Esophagus muscularis mucosa (tissue), 4 donors: ENCODE results near the gene GPA33. TPM values are rescaled to one million over a fixed set of nuclear protein-coding genes. Genes with fewer than 3 reads are reported as not detected.

ENCODE experiments used
- DNase-seq: peaks from one replicate; pipeline ENCODE4 v3.0.0-alpha.2; 2017; ENCODE audit errors: extremely low spot score
- H3K27ac ChIP-seq, 4 donors: fragments of 200-600 bp; sonication (generic); replicated peaks in 1 of 4; 1 replicate in 3 of 4; 2 replicates in 1 of 4; pipeline ENCODE4 v1.5.1; 2016 to 2019; ENCODE audit warnings: mild to moderate bottlenecking in 1 of 4
- H3K27me3 ChIP-seq, 4 donors: fragments of 200-600 bp; sonication (generic); one replicate each; pipeline versions ENCODE4 v1.5.1 to v1.6.0; 2016 to 2019
- H3K36me3 ChIP-seq, 4 donors: fragments of 200-600 bp; sonication (generic); one replicate each; pipeline ENCODE4 v1.5.1; 2016 to 2019
- H3K4me1 ChIP-seq, 4 donors: fragments of 200-600 bp; sonication (generic); one replicate each; pipeline ENCODE4 v1.5.1; 2016 to 2019
- H3K4me3 ChIP-seq, 4 donors: fragments of 200-600 bp; sonication (generic); 1 replicate in 2 of 4; 2 replicates in 2 of 4; pipeline ENCODE4 v1.5.1; 2016 to 2019; ENCODE audit warnings: mild to moderate bottlenecking in 4 of 4, moderate library complexity in 1 of 4
- H3K9me3 ChIP-seq, 4 donors: fragments of 200-600 bp; sonication (generic); 1 replicate in 3 of 4; 2 replicates in 1 of 4; pipeline ENCODE4 v1.5.1; 2016 to 2019
- EP300 ChIP-seq: sonication (generic); formaldehyde crosslinking; IDR thresholded peaks from one replicate; pipeline ENCODE4 v1.6.1; 2017; ENCODE audit warnings: antibody characterized with exemption
- POLR2A ChIP-seq: fragments of 450-650 bp; IDR thresholded peaks from one replicate; pipeline ENCODE4 v1.6.1; 2017; ENCODE audit warnings: antibody characterized with exemption, moderate library complexity, mild to moderate bottlenecking, low read depth
- POLR2AphosphoS5 ChIP-seq, 2 donors: sonication (generic); formaldehyde crosslinking; IDR thresholded peaks; one replicate each; pipeline ENCODE4 v1.6.1; 2017; ENCODE audit warnings: antibody characterized with exemption in 2 of 2
- WGBS: methylation state at CpG from one replicate; pipeline ENCODE4 v1.1.5; 2018; 5-methylcytosine and 5-hydroxymethylcytosine counted together
- intact Hi-C: fragments of 100-400 bp; cut with DNase I; formaldehyde crosslinking; loops from one replicate; pipeline ENCODE4 v1.15.1; 2023
- total RNA-seq, 4 donors: library from RNA; depleted of rRNA; stranded (reverse); fragments of >200 nt; gene quantifications; one replicate each; pipeline versions ENCODE4 v1.1.0 to v1.2.1, GENCODE V29; 2016
- TF ChIP-seq, protein P1 (sequence below), 3 experiments: fragments of 200-600 bp in 2 of 3; fragments of 450-650 bp in 1 of 3; sonication (generic) in 2 of 3; IDR thresholded peaks; one replicate each; pipeline ENCODE4 v1.5.1; 2017 to 2019; ENCODE audit warnings: antibody characterized with exemption in 3 of 3, mild to moderate bottlenecking in 2 of 3, moderate library complexity in 1 of 3

GPA33 gene
- total RNA-seq, 4 donors from 2014 or later = 0.57 TPM; not detected in 3

GRCh38 chr1:167130829-167131510 is 40.8 kb upstream of the GPA33 start:
- Histone ChIP-seq H3K27me3 (peaks cover 0 to 26% (median 0%) of the 10 kb centered on the region in 4 donors), H3K36me3 (peaks cover 0 to 17% (median 0%) of the 10 kb centered on the region in 4 donors), H3K4me3 (no peak overlapping the region), H3K9me3 (no peaks in the 10 kb centered on the region), H3K27ac (no peak overlapping the region), H3K4me1 (no peaks in the 10 kb centered on the region)
- peak; percentile 21 for DNase-seq
- intact Hi-C loops = no loop called here
- TF ChIP-seq POLR2AphosphoS5 (IDR thresholded peaks at IDR 0.05) (no peak), EP300 (no peak), POLR2A (no peak)
- TF ChIP-seq, protein P1, sequence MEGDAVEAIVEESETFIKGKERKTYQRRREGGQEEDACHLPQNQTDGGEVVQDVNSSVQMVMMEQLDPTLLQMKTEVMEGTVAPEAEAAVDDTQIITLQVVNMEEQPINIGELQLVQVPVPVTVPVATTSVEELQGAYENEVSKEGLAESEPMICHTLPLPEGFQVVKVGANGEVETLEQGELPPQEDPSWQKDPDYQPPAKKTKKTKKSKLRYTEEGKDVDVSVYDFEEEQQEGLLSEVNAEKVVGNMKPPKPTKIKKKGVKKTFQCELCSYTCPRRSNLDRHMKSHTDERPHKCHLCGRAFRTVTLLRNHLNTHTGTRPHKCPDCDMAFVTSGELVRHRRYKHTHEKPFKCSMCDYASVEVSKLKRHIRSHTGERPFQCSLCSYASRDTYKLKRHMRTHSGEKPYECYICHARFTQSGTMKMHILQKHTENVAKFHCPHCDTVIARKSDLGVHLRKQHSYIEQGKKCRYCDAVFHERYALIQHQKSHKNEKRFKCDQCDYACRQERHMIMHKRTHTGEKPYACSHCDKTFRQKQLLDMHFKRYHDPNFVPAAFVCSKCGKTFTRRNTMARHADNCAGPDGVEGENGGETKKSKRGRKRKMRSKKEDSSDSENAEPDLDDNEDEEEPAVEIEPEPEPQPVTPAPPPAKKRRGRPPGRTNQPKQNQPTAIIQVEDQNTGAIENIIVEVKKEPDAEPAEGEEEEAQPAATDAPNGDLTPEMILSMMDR (IDR thresholded peaks at IDR 0.05) = no peak
- WGBS = 70% methylated on average over 4 of the region's 4 CpGs

- intact Hi-C loops = no loop called here
- no peak for TF ChIP-seq POLR2AphosphoS5 (IDR thresholded peaks at IDR 0.05)
- TF ChIP-seq EP300 = no peak
- Histone ChIP-seq H3K36me3 (peaks cover 0 to 29% (median 0%) of the 10 kb centered on the region in 4 donors), H3K27me3 (peaks cover 0 to 30% (median 0%) of the 10 kb centered on the region in 4 donors), H3K4me1 (no peaks in the 10 kb centered on the region), H3K27ac (no peak overlapping the region), H3K4me3 (no peak overlapping the region), H3K9me3 (no peaks in the 10 kb centered on the region)
- WGBS = 84% methylated on average over 17 of the region's 17 CpGs
- peak; percentile 85 for DNase-seq
These were observed 38.4 kb upstream of the GPA33 start for GRCh38 chr1:167128261-167129227.

- Histone ChIP-seq H3K36me3 (peaks cover 0 to 37% (median 0%) of the 10 kb centered on the region in 4 donors), H3K9me3 (no peaks in the 10 kb centered on the region), H3K27ac (no peak overlapping the region), H3K27me3 (peaks cover 0 to 30% (median 0%) of the 10 kb centered on the region in 4 donors), H3K4me1 (no peaks in the 10 kb centered on the region), H3K4me3 (no peak overlapping the region)
- WGBS = 93% methylated on average over 5 of the region's 5 CpGs
- peak; percentile 78 for DNase-seq
- intact Hi-C loops = no loop called here
- TF ChIP-seq EP300 (no peak), POLR2AphosphoS5 (IDR thresholded peaks at IDR 0.05) (no peak), POLR2A (no peak)
- TF ChIP-seq, protein P1 (IDR thresholded peaks at IDR 0.05) = no peak
These were observed 37.5 kb upstream of the GPA33 start for GRCh38 chr1:167127661-167128060.

DNA sequence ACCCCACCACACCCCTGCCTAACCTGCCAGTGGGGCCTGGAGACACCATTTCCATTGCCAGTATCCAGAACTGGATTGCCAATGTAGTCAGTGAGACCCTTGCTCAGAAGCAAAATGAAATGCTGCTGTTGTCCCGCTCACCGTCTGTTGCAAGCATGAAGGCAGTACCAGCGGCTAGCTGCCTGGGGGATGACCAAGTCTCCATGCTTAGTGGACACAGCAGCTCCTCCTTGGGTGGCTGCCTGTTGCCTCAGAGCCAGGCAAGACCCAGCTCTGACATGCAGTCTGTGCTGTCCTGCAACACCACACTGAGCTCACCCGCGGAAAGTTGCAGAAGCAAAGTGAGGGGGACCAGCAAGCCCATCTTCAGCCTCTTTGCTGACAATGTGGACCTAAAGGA is 37.1 kb upstream of the GPA33 start:
- no peak for TF ChIP-seq EP300
- TF ChIP-seq POLR2A = no peak
- TF ChIP-seq, protein P1 (IDR thresholded peaks at IDR 0.05) = no peak
- TF ChIP-seq POLR2AphosphoS5 (IDR thresholded peaks at IDR 0.05) = no peak
- WGBS = 94% methylated on average over 5 of the region's 5 CpGs
- Histone ChIP-seq H3K36me3 (peaks cover 0 to 41% (median 0%) of the 10 kb centered on the region in 4 donors), H3K27ac (no peak overlapping the region), H3K27me3 (peaks cover 0 to 30% (median 0%) of the 10 kb centered on the region in 4 donors), H3K4me1 (no peaks in the 10 kb centered on the region), H3K9me3 (no peaks in the 10 kb centered on the region), H3K4me3 (no peak overlapping the region)
- intact Hi-C loops = no loop called here
- DNase-seq = peak; percentile 62

GRCh38 chr1:167126811-167127210 is 36.6 kb upstream of the GPA33 start:
- intact Hi-C loops = no loop called here
- Histone ChIP-seq H3K4me1 (peaks cover 0 to 3% (median under 1%) of the 10 kb centered on the region in 4 donors), H3K36me3 (peaks cover 0 to 41% (median 0%) of the 10 kb centered on the region in 4 donors), H3K4me3 (no peak overlapping the region), H3K27me3 (peaks cover 0 to 30% (median 0%) of the 10 kb centered on the region in 4 donors), H3K27ac (no peak overlapping the region), H3K9me3 (no peaks in the 10 kb centered on the region)
- no peak for TF ChIP-seq POLR2AphosphoS5 (IDR thresholded peaks at IDR 0.05)
- no peak for TF ChIP-seq EP300
- TF ChIP-seq, protein P1 (IDR thresholded peaks at IDR 0.05) = no peak
- no peak for TF ChIP-seq POLR2A
- peak; percentile 72 for DNase-seq
- WGBS = 95% methylated on average over 16 of the region's 17 CpGs
